CD4-positive, alpha-beta T cell treated with Interferon gamma for 1 hour (primary cell): ENCODE results near the gene WRAP73.

ENCODE experiments used
- DNase-seq: peaks from one replicate; pipeline ENCODE4 v3.0.0-alpha.2; 2020

Gene WRAP73

DNA sequence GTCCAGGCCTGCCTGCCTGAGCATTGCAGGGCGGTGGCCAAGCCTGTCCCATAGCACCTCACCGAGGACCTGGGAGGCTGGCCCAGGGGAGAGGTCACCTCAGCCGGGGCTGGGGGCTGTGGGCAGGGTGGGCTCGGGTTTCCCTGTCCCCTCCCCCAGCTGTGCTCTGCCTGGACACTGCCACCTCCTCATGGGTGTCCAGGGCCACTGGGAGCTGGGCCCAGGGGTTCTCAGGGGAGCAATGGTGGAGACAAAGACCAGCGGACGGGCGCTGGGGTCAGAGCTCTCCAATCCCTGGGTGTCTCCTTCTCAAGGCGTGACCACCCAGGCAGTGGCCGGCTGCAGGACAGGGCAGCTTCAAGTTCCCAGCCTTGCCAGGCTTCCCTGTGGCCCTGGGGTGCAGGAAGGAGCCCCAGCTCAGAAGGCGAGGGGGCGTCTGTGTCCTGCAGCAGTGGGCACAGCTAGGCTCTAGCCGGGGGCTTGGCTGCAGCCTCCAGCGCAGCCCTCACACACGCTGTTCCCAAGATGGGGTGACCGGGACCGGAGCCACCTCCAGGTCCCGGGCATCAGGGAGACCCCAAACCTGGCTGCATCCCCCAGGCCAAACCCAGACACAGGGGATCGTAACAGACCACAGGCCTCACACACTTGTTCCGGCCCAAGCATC lies 31.5 kb upstream of the WRAP73 start:
- peak; percentile 0 for DNase-seq

GRCh38 chr1:3680488-3681230 lies 30.8 kb upstream of the WRAP73 start:
- DNase-seq = peak; percentile 0

DNA sequence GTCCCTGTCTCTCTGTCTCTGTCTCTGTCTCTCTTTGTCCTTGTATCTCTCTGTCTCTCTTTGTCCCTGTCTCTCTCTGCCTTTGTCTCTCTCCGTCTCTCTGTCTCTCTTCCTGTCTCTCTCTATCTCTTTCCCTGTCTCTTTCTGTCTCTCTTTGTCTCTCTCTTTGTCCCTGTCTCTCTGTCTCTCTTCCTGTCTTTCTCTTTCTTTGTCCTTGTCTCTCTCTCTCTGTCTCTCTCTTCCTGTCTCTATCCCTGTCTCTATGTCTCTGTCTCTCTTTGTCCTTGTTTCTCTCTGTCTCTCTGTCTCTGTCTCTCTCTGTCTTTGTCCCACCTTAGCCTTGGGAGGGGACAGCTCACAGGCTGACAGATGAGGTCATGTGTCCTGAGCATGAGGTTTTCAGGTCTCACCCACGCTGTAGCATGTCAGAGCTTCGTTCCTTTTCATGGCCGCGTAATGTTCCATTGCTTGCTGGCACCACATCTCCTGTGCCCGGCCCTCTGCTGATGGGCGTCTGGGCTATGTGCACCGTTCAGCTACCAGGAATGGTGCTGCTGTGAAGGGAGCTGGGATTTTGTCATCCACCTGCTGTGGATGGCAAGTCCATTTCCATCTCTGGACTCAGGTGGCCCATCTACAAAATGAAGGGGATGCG lies 30.0 kb upstream of the WRAP73 start:
- peak; percentile 0 for DNase-seq

- DNase-seq = peak; percentile 2
These were observed 29.2 kb upstream of the WRAP73 start for GRCh38 chr1:3679098-3679555.

DNA sequence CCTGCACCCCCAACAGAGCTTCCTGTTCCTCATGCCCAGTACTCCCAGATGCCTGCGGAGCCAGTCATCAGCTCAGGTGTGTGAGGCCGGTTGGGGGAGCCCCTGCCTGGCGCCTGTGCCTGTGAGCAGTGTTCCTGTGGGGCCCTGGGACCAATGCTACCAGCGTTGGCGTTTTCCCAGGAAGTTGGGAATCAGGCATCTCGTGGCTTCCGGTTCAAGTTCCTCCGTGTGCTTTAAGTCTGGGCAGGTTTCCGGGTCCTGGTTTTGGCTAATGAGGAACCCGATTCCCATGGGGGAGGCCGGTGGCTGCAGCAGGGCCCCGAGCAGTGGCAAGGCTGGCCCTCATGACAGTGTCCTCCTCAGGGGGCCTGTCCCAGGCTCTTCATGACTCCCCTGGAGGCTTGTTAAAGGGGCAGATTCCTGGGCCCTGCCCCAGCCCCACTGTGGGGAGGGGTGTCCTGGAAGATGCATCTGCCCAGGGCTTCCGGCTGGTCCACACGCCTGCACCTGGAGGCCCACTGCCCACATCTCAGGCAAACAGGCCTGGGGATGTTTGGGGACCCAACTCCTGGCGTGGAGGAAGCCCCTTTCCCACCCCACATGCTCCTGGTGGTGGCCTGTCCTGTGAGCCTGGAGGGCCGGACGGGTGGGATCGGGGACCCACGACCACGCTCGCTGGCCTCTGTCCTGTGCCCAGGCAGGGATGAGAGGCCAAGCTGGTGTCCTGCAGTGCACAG lies 28.6 kb upstream of the WRAP73 start:
- peak; percentile 6 for DNase-seq

GRCh38 chr1:3677484-3677883 lies 27.6 kb upstream of the WRAP73 start:
- peak; percentile 5 for DNase-seq

- peak; percentile 1 for DNase-seq
These were observed 26.9 kb upstream of the WRAP73 start for GRCh38 chr1:3676581-3677470.

DNA sequence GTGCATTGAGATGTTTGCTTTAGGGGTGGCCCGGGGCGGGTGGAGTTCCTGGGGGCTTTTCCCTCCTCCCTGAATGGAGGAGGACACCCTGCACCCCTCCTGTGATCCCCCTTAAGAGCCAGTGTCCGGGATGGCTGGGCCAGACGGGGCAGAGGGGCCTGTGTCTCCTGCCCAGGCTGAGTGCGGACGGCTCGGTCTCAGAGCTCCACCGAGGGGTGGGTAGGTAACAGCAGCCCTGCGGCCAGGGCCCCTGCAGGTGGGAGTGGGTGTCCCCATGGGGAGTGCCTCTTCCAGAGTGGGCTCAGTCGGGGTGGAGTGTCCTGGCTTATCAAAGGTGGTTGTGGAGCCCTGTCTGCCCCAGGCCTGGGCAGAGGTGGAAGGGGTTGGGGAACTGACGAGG lies 25.5 kb upstream of the WRAP73 start:
- peak; percentile 0 for DNase-seq

GRCh38 chr1:3674100-3675094 lies 24.5 kb upstream of the WRAP73 start:
- DNase-seq = no peak

- DNase-seq = peak; percentile 18
These were observed 23.6 kb upstream of the WRAP73 start for GRCh38 chr1:3673381-3674099.

DNA sequence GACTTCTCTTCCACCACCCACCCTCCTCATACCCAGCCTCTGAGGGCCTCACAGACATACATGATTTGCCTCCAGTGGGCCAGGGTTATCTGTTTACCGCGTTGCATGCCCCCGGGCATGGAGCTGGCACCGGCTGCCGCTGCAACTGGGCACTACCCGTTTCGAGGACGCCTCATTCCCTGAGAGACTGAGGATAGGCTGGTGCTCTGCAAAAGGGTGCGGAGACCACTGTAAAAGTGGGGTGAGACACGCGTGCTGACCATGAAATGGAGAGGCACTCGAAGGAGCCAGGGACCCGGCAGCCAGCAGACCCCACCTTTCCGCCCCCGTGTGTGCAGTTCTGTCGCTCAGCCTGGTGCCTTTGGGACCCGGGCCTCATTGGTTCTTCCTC lies 23.1 kb upstream of the WRAP73 start:
- peak; percentile 0 for DNase-seq

- DNase-seq = peak; percentile 0
These were observed 22.5 kb upstream of the WRAP73 start for GRCh38 chr1:3672231-3672970.

- peak; percentile 0 for DNase-seq
These were observed 21.7 kb upstream of the WRAP73 start for GRCh38 chr1:3671371-3672180.

DNA sequence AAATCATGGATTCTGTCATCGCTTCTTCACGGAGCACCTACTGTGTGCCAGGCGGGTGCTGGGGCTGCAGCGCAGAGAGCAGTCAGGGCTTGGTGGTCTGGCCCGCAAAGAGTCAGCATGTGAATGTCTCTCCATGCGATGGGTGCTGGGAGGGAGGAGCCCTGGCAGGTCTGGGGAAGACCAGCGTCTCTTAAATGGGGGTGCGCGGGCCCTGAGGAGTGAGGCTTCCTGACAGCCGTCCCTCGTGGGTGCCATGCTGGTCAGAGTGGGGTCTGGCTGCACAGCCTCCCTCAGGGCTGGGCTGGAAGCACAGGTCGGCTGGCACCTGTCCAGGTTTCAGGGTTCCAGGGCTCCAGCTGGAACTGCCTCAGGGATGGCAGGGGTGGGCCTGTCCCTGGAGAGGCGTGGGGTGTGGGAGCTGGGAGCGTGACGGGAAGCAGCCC lies 20.9 kb upstream of the WRAP73 start:
- DNase-seq = peak; percentile 0

- DNase-seq = peak; percentile 0
These were observed 20.1 kb upstream of the WRAP73 start for GRCh38 chr1:3669971-3670431.

DNA sequence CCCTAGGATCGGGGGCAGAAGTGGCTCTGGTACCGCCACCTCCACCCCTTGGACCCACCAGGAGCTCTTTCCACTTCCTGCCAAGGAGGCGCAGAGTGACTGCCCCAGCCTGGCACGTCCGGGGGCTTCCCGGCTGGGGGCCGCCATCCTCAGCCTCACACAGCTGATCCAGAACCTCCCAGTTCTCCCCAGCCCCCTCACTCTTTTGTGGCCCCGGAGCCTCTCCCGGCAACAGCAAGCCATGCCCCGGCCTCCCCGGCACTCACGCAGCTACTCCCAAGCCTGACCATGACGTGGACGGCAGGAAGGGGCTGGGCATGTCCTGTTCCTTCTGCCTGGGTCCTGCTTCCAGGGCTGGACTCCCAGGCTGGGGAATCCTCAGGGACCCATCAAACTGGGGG lies 19.5 kb upstream of the WRAP73 start:
- no peak for DNase-seq

DNA sequence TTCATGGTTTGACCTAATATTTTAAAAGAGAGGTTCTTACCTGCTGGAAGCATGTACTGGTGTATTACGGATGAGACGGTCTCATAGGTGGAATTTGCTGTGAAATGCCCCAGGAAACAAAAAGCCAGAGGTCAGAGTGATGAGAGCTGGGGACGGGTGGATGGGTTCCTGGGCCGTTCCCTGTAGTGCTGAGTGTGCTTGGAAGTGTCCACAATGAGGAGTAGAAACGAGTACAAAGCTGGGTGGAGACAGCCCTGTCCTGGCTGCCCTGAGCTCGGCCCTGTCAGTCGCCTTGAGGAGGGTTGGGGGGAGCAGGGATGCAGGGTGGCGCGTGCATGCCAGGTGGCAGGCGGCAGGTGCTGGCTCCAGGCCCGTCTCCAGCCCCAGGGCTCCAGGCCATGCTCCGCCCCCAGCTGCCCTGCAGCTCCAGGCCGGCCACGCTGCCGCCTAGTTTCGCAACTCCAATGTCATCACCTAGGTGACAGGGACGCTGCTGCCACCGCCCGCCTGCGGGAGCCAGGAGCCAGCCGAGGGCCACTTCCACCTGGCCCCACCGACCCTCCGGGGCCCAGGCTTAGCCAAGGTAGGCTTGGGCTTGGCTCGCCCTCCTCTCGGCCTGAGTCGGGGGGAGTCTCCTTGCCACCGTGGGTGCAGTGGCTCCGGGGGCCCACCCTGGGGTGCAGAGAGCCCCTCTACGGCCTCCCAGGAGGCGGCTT lies 18.8 kb upstream of the WRAP73 start:
- DNase-seq = peak; percentile 56

DNA sequence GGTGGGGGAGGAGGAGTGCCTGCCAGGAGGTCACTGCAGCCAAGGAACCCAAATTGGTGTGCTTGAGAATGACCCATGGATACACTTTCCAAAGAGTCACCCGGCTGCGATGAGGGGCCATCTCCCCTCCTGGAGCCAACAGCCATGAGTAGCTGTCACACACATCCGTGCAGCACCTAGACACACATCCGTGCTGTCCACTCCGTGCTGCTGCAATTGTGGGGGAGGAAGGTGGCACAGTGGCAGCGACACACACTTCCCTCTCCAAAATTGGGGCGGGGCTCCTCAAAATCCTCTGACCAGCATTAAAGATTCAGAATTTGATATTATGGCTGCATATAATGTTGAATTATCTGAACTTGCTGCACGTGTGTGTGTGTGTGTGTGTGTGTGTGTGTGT lies 18.2 kb upstream of the WRAP73 start:
- no peak for DNase-seq
